Epithelial cell of prostate (primary cell): Measurements from ENCODE around the gene MTMR8.

ENCODE experiments used
- DNase-seq: peaks from one replicate; pipeline ENCODE4 v3.0.0-alpha.2; 2011; ENCODE audit warnings: low read depth, low spot score
- H3K27ac ChIP-seq: fragments of 450-650 bp; 2 replicates; pipeline ENCODE4 v1.5.1; 2017; ENCODE audit warnings: mild to moderate bottlenecking

MTMR8 gene

DNA sequence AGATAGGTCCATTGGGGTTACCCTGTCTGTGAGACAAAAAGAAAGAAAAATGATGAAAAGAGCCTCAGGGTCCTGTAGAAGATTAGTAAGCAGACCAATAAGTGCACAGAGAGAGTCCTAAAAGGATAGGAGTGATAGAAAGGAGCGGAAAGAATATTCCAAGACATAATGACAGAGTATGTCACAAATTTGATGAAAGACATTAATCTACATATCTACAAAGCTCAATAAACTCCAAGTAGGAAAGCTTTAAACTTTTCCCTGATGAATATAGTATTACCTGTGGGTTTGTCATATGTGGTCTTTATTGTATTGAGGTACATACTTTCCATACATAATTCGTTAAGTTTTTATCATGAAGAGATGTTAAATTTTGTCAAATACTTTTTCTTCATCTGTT, 73.7 kb downstream of the MTMR8 start:
- H3K27ac ChIP-seq = no peak overlapping the region
- DNase-seq = no peak

DNA sequence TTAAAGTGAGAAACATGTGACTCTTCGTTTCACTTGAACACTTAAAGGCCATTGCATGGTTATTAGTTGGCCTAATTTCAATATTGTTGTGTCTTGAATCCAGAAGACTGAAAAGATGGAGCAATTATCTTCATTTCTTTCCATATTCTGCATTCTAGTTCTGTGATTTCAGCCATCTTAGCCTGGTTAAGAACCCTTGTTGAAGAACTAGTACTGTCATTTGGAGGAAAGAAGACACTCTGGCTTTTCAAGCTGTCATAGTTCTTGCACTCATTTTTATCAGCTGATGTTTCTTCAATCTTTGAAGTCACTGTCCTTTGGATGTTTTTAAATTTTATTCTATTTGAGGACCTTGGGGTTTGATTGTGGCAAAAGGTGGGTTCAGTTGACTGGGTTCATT, 81.6 kb downstream of the MTMR8 start:
- DNase-seq = no peak
- H3K27ac ChIP-seq = no peak overlapping the region

DNA sequence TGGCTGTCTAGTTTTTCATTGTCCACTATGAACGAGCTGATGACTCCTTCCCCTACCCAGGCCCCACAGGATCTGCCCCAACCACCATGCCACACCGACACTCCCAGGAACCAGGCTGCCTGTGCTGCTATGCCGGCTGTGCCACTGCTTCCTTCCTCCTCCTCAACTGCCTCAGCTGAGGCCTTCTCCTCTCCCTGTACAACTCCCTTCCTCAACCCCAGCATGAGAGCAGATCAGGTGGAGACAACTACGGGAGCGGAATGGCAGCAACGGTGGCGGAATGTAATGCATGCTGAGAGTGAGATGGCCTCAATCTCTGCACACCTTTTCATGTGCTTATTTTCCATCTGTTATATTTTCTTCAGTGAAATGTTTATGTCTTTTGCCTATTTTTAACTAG, 88.5 kb downstream of the MTMR8 start:
- no peak for DNase-seq
- no peak overlapping the region for H3K27ac ChIP-seq

DNA sequence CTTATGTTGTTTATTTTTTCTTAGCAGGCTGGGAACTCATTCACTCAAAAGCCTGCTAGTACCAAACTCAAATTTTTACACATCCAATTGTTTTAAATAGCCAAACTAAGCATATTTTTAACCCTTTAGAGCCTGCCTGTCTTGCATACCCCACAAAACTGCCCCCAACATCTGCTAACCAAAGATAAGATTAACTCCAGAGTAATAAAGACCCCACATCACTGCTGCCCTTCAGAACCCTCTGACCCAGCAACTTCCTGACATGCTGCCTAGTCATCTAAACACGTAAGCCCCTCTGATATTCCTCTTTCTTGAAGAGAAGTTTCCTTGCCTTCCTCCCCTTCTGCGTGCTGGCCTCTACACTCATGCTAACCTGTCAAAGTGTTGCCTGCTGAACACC, 104.1 kb downstream of the MTMR8 start:
- DNase-seq = no peak
- H3K27ac ChIP-seq = no peak overlapping the region

DNA sequence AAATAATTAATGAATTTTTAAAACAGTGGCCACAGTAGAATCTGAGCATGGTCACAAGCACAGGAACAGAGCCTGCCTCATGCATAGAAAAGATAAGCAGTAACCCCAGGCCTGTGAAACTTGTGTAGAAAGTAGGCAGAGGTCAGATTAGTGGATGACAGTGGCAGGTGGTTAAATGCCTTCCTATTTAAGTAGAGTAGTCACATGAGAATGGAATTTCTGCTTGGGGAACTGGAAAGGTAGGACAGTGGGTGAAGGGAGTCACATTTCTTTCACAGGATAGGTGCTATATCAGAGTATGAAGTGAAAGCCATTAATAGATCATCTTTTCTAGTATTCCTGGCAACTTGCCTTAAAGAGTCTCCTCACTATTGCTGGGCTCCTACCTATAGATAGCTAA, 130.0 kb downstream of the MTMR8 start:
- no peak for DNase-seq
- no peak overlapping the region for H3K27ac ChIP-seq

DNA sequence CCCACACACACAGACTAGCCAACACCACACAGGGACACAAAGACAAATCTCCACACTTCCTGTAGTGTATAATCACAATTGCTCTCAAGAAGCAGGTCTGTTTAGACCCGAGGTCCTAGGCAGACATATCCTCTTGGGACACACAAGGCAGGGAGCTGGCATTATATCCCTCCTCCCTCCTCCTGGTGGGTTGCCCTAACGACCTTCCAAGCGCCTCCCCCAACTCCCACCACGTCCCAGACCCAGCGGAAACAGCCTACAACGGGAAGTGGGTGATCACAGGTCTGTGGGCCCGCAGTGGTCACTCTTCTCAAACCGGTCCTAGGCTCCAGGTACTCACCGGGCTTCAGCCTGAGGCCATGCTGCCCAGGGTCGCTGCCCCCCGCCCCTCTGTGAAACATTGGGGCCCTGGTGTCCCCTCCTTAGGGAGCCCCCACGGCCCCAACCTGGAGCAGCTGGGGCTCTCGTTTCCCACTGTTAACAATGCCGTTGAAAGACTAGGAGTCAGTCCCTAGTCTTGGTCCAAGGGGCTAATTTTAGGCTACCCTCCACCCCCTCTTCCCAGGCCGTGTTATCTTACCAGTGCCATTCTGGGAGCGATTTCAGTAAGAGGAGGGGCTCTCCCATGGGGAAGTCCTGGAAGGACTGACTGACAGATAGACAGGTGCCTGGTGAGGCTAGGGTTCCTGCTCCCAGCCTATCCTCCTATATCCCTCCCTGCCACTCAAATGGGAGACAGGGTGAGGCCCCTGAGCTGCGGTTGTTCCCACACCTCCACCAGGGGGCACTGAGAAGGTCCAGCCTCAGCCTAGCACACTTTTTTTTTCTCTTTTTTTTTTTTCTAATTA, 164.9 kb downstream of the MTMR8 start, which contains the start of gene ASB12:
ASB12 (minus strand) TSS at position 485 of the 848 bp plus-strand sequence. CDS start 4,957 bp downstream, outside the sequence.
- H3K27ac ChIP-seq = no peak within 1 kb of the TSS
- no peak for DNase-seq

DNA sequence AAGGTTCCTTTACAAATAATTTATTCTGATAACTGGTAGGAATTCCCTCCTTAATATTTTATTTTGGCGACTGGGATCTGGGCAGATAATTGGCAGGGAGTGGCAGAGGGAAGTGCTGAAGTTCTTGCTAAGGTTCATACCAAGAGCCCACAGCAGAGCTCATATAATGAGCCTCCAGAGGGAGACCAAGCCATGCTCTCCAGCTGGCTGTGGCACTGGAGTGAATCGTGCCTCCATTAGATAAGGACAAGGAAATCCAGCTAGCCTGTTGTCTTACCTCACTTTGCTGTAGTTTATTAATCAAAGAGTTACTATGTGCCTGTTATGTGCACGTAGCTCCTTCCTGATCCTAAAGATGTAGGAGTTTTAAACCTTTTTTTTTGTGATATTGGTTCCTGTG, 166.1 kb downstream of the MTMR8 start:
- H3K27ac ChIP-seq = no peak overlapping the region

More for the DNA sequence above, 166.1 kb downstream of the MTMR8 start:
- no peak for DNase-seq
